Thoracic aorta (tissue), 2 donors: Measurements from ENCODE around the gene TFF3. TPM values are rescaled to one million over a fixed set of nuclear protein-coding genes. Genes with fewer than 3 reads are reported as not detected.

Source experiments
- ATAC-seq: fragments of 150-250 bp; one replicate; pipeline ENCODE4 v1.8.0; 2017; ENCODE audit warnings: low read depth; ENCODE audit not compliant: insufficient number of reproducible peaks, low FRiP score
- DNase-seq: peaks from one replicate; pipeline ENCODE4 v3.0.0-alpha.2; 2020; ENCODE audit warnings: low spot score
- H3K27ac ChIP-seq, 2 donors: fragments of 200-600 bp; sonication (generic); 1 replicate in 1 of 2; 2 replicates in 1 of 2; pipeline ENCODE4 v1.5.1; 2016; ENCODE audit warnings: mild to moderate bottlenecking in 2 of 2, moderate library complexity in 2 of 2
- H3K27me3 ChIP-seq: fragments of 200-600 bp; sonication (generic); replicated peaks from 2 replicates; pipeline ENCODE4 v1.6.0; 2016; ENCODE audit warnings: mild to moderate bottlenecking; ENCODE audit not compliant: insufficient read depth
- H3K36me3 ChIP-seq: fragments of 200-600 bp; sonication (generic); one replicate; pipeline ENCODE4 v1.5.1; 2016
- H3K4me1 ChIP-seq, 2 donors: fragments of 200-600 bp; sonication (generic); 1 replicate in 1 of 2; 2 replicates in 1 of 2; pipeline versions ENCODE4 v1.5.1 to v1.6.0; 2016; ENCODE audit warnings: low read depth in 2 of 2, mild to moderate bottlenecking in 1 of 2; ENCODE audit not compliant: control insufficient read depth in 1 of 2
- H3K4me3 ChIP-seq: fragments of 200-600 bp; sonication (generic); 2 replicates; pipeline ENCODE4 v1.5.1; 2016; ENCODE audit warnings: mild to moderate bottlenecking
- H3K9me3 ChIP-seq: fragments of 200-600 bp; sonication (generic); 2 replicates; pipeline ENCODE4 v1.5.1; 2016
- CTCF ChIP-seq: fragments of 200-600 bp; sonication (generic); IDR thresholded peaks from one replicate; pipeline ENCODE4 v1.5.1; 2019; ENCODE audit warnings: antibody characterized with exemption
- total RNA-seq, 2 donors: library from RNA; depleted of rRNA; stranded (reverse); fragments of >200 nt; gene quantifications; one replicate each; pipeline versions ENCODE4 v1.1.0 to v1.2.3, GENCODE V29; 2016

TFF3 gene
- total RNA-seq, 2 donors from 2014 or later = 3.2 TPM; not detected in 1

GRCh38 chr21:42301371-42302075 lies 13.7 kb downstream of the TFF3 start:
- no peak overlapping the region for H3K27ac ChIP-seq
- no peaks in the 10 kb centered on the region for H3K27me3 ChIP-seq
- TF ChIP-seq CTCF = no peak
- H3K9me3 ChIP-seq = no peaks in the 10 kb centered on the region
- no peak overlapping the region for H3K4me3 ChIP-seq
- DNase-seq (no peak), ATAC-seq (no peak)
- H3K36me3 ChIP-seq = no peaks in the 10 kb centered on the region
- no peaks in the 10 kb centered on the region for H3K4me1 ChIP-seq

- Histone ChIP-seq H3K27ac (no peak overlapping the region), H3K27me3 (no peaks in the 10 kb centered on the region), H3K36me3 (no peaks in the 10 kb centered on the region), H3K9me3 (no peaks in the 10 kb centered on the region), H3K4me1 (no peaks in the 10 kb centered on the region), H3K4me3 (no peak overlapping the region)
- no peak for TF ChIP-seq CTCF
- ATAC-seq (no peak), DNase-seq (no peak)
Measured at GRCh38 chr21:42300956-42301355, 14.3 kb downstream of the TFF3 start.

- H3K27me3 ChIP-seq = no peaks in the 10 kb centered on the region
- no peak for TF ChIP-seq CTCF
- no peaks in the 10 kb centered on the region for H3K4me1 ChIP-seq
- no peaks in the 10 kb centered on the region for H3K36me3 ChIP-seq
- DNase-seq (no peak), ATAC-seq (no peak)
- H3K27ac ChIP-seq = no peak overlapping the region
- no peak overlapping the region for H3K4me3 ChIP-seq
- no peaks in the 10 kb centered on the region for H3K9me3 ChIP-seq
Measured at GRCh38 chr21:42300045-42300583, 15.1 kb downstream of the TFF3 start.

- no peaks in the 10 kb centered on the region for H3K9me3 ChIP-seq
- no peaks in the 10 kb centered on the region for H3K4me1 ChIP-seq
- H3K27ac ChIP-seq = no peak overlapping the region
- DNase-seq (no peak), ATAC-seq (no peak)
- H3K4me3 ChIP-seq = no peak overlapping the region
- TF ChIP-seq CTCF = no peak
- no peaks in the 10 kb centered on the region for H3K36me3 ChIP-seq
- no peaks in the 10 kb centered on the region for H3K27me3 ChIP-seq
Measured at GRCh38 chr21:42299324-42300044, 15.7 kb downstream of the TFF3 start.

- no peaks in the 10 kb centered on the region for H3K4me1 ChIP-seq
- H3K27me3 ChIP-seq = no peaks in the 10 kb centered on the region
- no peak for DNase-seq
- TF ChIP-seq CTCF = no peak
- H3K36me3 ChIP-seq = no peaks in the 10 kb centered on the region
- H3K27ac ChIP-seq = no peak overlapping the region
- H3K4me3 ChIP-seq = no peak overlapping the region
- no peak for ATAC-seq
- no peaks in the 10 kb centered on the region for H3K9me3 ChIP-seq
Measured at GRCh38 chr21:42298657-42299056, 16.6 kb downstream of the TFF3 start.
